Measurements from ENCODE around the gene VDAC2. TPM values are rescaled to one million over a fixed set of nuclear protein-coding genes. Genes with fewer than 3 reads are reported as not detected.
"Not testable (repeated sequence)": the region's sequence is repeated elsewhere in the genome, so short reads cannot be mapped to it uniquely, and the experiment has no call there.

VDAC2 gene
- polyA plus RNA-seq, 1 donor from 2014 or later: 291 TPM

GRCh38 chr10:75189266-75190096 lies 21.1 kb upstream of the VDAC2 start:
- no peak overlapping the region for H3K4me2 ChIP-seq (ENCODE audit: low read length)
- H4K20me1 ChIP-seq (ENCODE audit: insufficient read depth): no peaks in the 10 kb centered on the region
- H3K4me3 ChIP-seq (ENCODE audit: low read length): no peak overlapping the region

DNA sequence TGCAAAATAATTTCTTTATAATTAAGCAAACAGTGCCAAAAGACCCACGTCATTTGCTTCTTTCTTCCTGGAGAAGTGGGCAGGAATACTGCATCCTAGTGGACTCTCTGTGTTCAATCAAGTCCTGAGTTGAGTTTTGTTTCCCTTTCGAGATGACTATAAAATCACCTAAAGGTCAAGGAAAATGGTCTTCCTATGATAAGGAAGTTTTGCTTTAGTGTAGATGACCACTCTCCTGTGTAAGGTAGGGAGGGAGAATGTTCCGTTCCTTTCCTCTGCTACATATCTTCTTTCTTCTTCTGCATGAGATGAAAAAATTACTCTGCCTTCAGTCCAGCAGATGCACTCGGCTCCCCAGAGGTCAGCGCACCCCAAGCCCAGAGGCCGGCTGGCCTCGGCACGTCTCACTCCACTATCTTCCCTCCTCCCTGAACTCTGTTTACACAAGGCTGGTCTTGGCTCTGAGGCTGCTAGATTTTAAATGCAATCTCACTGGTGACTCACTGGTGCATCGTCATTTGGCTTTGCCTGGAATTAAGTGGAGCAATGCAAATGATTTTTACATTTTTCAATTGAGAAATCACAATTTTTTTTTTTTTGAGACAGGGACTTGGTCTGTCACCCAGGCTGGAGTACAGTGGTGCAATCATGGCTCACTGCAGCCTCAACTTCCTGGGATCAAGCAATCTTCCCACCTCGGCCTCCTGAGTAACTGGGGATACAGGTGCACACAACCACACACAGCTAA lies 18.6 kb upstream of the VDAC2 start:
- Histone ChIP-seq H3K9me2 (ENCODE audit: insufficient read depth, low read length) (no peaks in the 10 kb centered on the region), H3K9me3 (ENCODE audit: low read length) (no peaks in the 10 kb centered on the region), H3K27ac (ENCODE audit: low read length) (no peak overlapping the region), H3K27me3 (ENCODE audit: insufficient read depth, low read depth, low read length) (no peaks in the 10 kb centered on the region), H4K20me1 (ENCODE audit: insufficient read depth) (no peaks in the 10 kb centered on the region), H3K36me3 (ENCODE audit: insufficient read depth, low read length) (no peaks in the 10 kb centered on the region), H3F3A (ENCODE audit: insufficient read depth, low read length, poor library complexity, severe bottlenecking) (no peaks in the 10 kb centered on the region), H3K79me2 (replicated peaks; ENCODE audit: insufficient read depth, low read length) (no peaks in the 10 kb centered on the region), H3K4me3 (ENCODE audit: low read length) (no peak overlapping the region), H2AFZ (ENCODE audit: low read depth, low read length) (no peak overlapping the region), H3K4me2 (ENCODE audit: low read length) (no peak overlapping the region), H3K9ac (ENCODE audit: low read length) (no peak overlapping the region)
- no peak for TF ChIP-seq POLR2AphosphoS5 (IDR thresholded peaks at IDR 0.05)
- no peak for TF ChIP-seq MXI1 (conservative IDR thresholded peaks at IDR 0.05; ENCODE audit: poor library complexity, severe bottlenecking)
- no peak for TF ChIP-seq SMC3 (conservative IDR thresholded peaks at IDR 0.05; ENCODE audit: poor library complexity)
- TF ChIP-seq EP300 (conservative IDR thresholded peaks at IDR 0.05; ENCODE audit: poor library complexity, severe bottlenecking): no peak
- no peak for TF ChIP-seq EZH2 (IDR thresholded peaks at IDR 0.05; ENCODE audit: borderline replicate concordance, insufficient read depth, low read length, poor library complexity, severe bottlenecking)
- TF ChIP-seq, protein P1, sequence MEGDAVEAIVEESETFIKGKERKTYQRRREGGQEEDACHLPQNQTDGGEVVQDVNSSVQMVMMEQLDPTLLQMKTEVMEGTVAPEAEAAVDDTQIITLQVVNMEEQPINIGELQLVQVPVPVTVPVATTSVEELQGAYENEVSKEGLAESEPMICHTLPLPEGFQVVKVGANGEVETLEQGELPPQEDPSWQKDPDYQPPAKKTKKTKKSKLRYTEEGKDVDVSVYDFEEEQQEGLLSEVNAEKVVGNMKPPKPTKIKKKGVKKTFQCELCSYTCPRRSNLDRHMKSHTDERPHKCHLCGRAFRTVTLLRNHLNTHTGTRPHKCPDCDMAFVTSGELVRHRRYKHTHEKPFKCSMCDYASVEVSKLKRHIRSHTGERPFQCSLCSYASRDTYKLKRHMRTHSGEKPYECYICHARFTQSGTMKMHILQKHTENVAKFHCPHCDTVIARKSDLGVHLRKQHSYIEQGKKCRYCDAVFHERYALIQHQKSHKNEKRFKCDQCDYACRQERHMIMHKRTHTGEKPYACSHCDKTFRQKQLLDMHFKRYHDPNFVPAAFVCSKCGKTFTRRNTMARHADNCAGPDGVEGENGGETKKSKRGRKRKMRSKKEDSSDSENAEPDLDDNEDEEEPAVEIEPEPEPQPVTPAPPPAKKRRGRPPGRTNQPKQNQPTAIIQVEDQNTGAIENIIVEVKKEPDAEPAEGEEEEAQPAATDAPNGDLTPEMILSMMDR (IDR thresholded peaks at IDR 0.05; ENCODE audit: poor library complexity, severe bottlenecking): no peak

More at GRCh38 chr10:75189266-75190096, 21.1 kb upstream of the VDAC2 start:
- Histone ChIP-seq H3F3A (ENCODE audit: insufficient read depth, low read length, poor library complexity, severe bottlenecking) (no peaks in the 10 kb centered on the region), H3K27me3 (ENCODE audit: insufficient read depth, low read depth, low read length) (no peaks in the 10 kb centered on the region), H3K27ac (ENCODE audit: low read length) (no peak overlapping the region), H3K79me2 (replicated peaks; ENCODE audit: insufficient read depth, low read length) (no peaks in the 10 kb centered on the region), H3K9me2 (ENCODE audit: insufficient read depth, low read length) (no peaks in the 10 kb centered on the region), H3K9ac (ENCODE audit: low read length) (no peak overlapping the region), H3K36me3 (ENCODE audit: insufficient read depth, low read length) (no peaks in the 10 kb centered on the region), H2AFZ (ENCODE audit: low read depth, low read length) (no peak overlapping the region), H3K9me3 (ENCODE audit: low read length) (no peaks in the 10 kb centered on the region)
- TF ChIP-seq EP300 (conservative IDR thresholded peaks at IDR 0.05; ENCODE audit: poor library complexity, severe bottlenecking): no peak
- TF ChIP-seq SMC3 (conservative IDR thresholded peaks at IDR 0.05; ENCODE audit: poor library complexity): no peak

DNA sequence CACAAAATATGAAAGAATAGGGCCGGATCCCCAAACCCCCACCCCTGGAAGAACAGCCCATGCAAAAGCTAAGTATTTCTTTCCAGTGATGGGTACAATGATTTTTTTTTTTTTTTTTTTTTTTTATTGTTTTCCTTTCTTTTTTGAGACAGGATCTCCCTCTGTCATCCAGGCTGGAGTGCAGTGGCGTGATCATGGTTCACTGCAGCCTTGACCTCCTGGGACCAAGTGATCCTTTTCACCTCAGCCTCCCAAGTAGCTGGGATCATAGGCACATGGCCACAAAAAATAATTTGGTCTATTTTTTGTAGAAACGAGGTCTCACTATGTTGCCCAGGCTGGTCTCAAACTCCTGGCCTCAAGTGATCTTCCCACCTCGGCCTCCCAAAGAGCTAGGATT lies 16.0 kb upstream of the VDAC2 start:
- not testable (repeated sequence) for H2AFZ ChIP-seq (ENCODE audit: low read depth, low read length); H3F3A ChIP-seq (ENCODE audit: insufficient read depth, low read length, poor library complexity, severe bottlenecking); H3K27ac ChIP-seq (ENCODE audit: low read length); H3K4me3 ChIP-seq (ENCODE audit: low read length); H3K27me3 ChIP-seq (ENCODE audit: insufficient read depth, low read depth, low read length); H3K79me2 ChIP-seq (replicated peaks; ENCODE audit: insufficient read depth, low read length); H4K20me1 ChIP-seq (ENCODE audit: insufficient read depth); H3K9me2 ChIP-seq (ENCODE audit: insufficient read depth, low read length); H3K4me2 ChIP-seq (ENCODE audit: low read length); H3K36me3 ChIP-seq (ENCODE audit: insufficient read depth, low read length); H3K9me3 ChIP-seq (ENCODE audit: low read length); H3K9ac ChIP-seq (ENCODE audit: low read length)

Measured in neural cell (in vitro differentiated cells).